ENCODE measurements around the gene PHF21A. TPM values are rescaled to one million over a fixed set of nuclear protein-coding genes. Genes with fewer than 3 reads are reported as not detected.
"Not testable (repeated sequence)": the region's sequence is repeated elsewhere in the genome, so short reads cannot be mapped to it uniquely, and the experiment has no call there.

PHF21A gene
- total and polyA plus RNA-seq, 2 donors, result 15.2 to 25.9 TPM

DNA sequence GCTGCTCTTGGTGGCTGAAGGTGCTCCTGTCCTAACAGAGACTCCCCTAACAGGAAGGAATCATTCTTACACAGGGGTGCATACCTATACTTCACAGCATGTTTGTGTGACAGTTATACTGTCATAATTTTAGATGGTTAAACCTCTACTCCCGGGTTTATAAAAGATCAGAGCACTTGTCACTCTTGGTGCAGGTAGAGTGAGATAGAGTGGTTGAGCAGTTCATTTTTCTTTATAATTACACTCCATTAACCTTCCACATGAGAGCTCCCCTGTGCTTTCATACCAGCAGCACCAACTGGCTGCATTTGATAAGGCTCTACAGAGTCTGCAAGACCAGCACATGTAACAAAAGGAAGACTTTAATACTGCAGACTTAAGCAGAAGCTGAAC lies 125.9 kb downstream of the PHF21A start:
- Histone ChIP-seq H3K27ac (ENCODE audit: low read depth in 1 of 2, low read length in 1 of 2) (no peak overlapping the region), H3K36me3 (ENCODE audit: control insufficient read depth in 2 of 2, insufficient read depth in 2 of 2, low read length in 1 of 2) (no peaks in the 10 kb centered on the region), H3K4me3 (ENCODE audit: low read length in 2 of 2) (no peak overlapping the region), H3K27me3 (ENCODE audit: control insufficient read depth in 2 of 2, insufficient read depth in 1 of 2, low read length in 1 of 2) (no peaks in the 10 kb centered on the region), H3K9me3 (ENCODE audit: control insufficient read depth in 2 of 2, insufficient read depth in 1 of 2, low read length in 1 of 2) (no peaks in the 10 kb centered on the region), H3K4me1 (ENCODE audit: control insufficient read depth in 2 of 2, insufficient read depth in 2 of 2, low read length in 2 of 2) (no peaks in the 10 kb centered on the region)
- 87% methylated on average over 1 of the region's 1 CpG for WGBS
- no peak for DNase-seq (ENCODE audit: low read depth in 6 of 9, low spot score in 9 of 9)

DNA sequence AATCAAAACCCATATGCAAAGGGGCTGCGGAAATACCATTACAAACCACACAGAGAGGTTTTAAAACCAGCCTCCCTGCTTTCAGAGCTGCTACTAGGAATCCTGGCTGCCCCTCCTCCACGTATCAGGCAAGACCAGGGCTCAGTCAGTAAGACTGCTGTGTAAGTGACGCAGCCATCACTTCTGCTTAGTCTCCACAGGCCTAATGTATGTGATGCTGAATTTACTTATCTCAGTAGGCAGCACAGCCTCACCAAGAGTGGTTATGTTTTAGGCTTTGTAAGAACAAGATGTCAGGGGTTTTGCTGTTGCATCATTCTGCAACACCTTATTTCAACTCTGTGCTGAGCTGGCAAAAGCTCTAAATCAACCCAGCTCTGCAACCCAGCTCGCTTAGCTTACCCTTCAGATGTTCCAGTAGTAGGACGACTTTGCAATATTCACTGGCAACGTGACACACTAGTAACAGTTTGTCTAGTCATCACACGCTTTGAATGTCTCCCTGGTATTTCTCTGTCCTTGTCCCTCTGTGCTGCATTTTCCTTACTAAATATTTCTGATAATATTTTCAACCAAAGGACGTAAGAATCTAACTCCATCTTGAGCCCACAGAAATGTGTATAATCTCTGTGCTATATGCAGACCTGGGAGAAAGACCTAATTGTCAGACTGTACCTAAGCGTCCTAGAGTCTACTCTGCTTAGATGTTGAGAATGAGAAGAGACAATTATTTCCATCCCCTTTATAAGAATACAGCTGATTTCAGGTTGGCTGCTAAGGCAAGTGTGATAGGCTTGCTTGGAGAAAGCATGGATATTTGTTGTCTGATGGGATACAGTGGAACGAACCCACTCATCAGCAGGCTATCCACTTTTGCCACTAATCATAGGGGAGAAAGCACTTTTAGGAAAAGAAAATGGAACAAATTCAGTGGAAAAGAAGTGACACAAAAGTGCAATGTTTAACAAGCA lies 126.6 kb downstream of the PHF21A start:
- Histone ChIP-seq H3K4me3 (ENCODE audit: low read length in 2 of 2) (no peak overlapping the region), H3K9me3 (ENCODE audit: control insufficient read depth in 2 of 2, insufficient read depth in 1 of 2, low read length in 1 of 2) (no peaks in the 10 kb centered on the region), H3K27ac (ENCODE audit: low read depth in 1 of 2, low read length in 1 of 2) (no peak overlapping the region), H3K36me3 (ENCODE audit: control insufficient read depth in 2 of 2, insufficient read depth in 2 of 2, low read length in 1 of 2) (no peaks in the 10 kb centered on the region), H3K4me1 (ENCODE audit: control insufficient read depth in 2 of 2, insufficient read depth in 2 of 2, low read length in 2 of 2) (no peaks in the 10 kb centered on the region), H3K27me3 (ENCODE audit: control insufficient read depth in 2 of 2, insufficient read depth in 1 of 2, low read length in 1 of 2) (no peaks in the 10 kb centered on the region)
- 95% methylated on average over 10 of the region's 10 CpGs for WGBS
- DNase-seq (ENCODE audit: low read depth in 6 of 9, low spot score in 9 of 9), result no peak

DNA sequence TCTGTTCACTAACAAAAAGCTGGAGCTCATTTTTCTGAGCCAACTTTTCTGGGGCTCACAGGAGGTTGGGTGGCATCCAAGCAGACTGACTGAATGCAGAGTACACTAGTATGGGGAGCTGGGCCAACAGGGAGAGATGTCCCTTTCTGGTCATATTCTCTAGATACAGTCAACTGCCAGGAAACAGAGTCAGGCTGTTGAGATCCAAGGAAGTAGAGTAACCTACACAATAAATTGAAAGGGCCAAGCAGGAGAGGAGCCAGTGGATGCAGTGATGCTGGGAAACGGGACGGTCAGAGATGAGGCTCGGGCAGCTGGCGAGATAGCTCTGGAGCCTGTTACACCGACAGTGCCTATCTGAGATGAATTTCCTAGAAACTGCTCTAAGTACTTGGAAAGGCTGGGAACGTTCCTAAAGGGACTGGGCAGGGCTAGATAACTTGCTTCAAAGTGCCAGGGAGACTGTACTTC lies 127.7 kb downstream of the PHF21A start:
- no peaks in the 10 kb centered on the region for H3K27me3 ChIP-seq (ENCODE audit: control insufficient read depth in 2 of 2, insufficient read depth in 1 of 2, low read length in 1 of 2)
- no peaks in the 10 kb centered on the region for H3K9me3 ChIP-seq (ENCODE audit: control insufficient read depth in 2 of 2, insufficient read depth in 1 of 2, low read length in 1 of 2)
- no peak overlapping the region for H3K27ac ChIP-seq (ENCODE audit: low read depth in 1 of 2, low read length in 1 of 2)
- DNase-seq (ENCODE audit: low read depth in 6 of 9, low spot score in 9 of 9), result no peak
- H3K4me1 ChIP-seq (ENCODE audit: control insufficient read depth in 2 of 2, insufficient read depth in 2 of 2, low read length in 2 of 2), result no peaks in the 10 kb centered on the region
- 87% methylated on average over 6 of the region's 6 CpGs for WGBS
- H3K36me3 ChIP-seq (ENCODE audit: control insufficient read depth in 2 of 2, insufficient read depth in 2 of 2, low read length in 1 of 2), result no peaks in the 10 kb centered on the region
- no peak overlapping the region for H3K4me3 ChIP-seq (ENCODE audit: low read length in 2 of 2)

DNA sequence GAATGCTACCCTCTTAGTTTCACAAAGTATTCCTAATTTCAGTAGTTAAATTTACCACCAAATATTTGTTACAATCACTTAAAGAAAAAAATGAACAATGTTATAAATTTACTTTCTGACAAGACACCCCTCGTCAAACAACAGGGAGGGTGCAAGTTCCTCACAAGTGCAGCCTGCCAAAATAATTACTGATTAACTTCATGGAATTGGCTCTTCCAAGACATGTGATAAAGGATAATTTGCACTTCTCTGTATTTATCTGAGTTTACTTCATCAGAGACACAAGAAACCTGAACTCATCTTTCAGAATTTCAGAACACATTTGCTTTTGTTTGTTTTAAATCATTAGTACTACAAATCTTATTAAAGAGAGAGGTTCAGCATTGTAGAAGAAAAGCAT lies 132.3 kb downstream of the PHF21A start:
- no peaks in the 10 kb centered on the region for H3K36me3 ChIP-seq (ENCODE audit: control insufficient read depth in 2 of 2, insufficient read depth in 2 of 2, low read length in 1 of 2)
- no peak for DNase-seq (ENCODE audit: low read depth in 6 of 9, low spot score in 9 of 9)
- H3K27me3 ChIP-seq (ENCODE audit: control insufficient read depth in 2 of 2, insufficient read depth in 1 of 2, low read length in 1 of 2), result no peaks in the 10 kb centered on the region
- H3K9me3 ChIP-seq (ENCODE audit: control insufficient read depth in 2 of 2, insufficient read depth in 1 of 2, low read length in 1 of 2), result no peaks in the 10 kb centered on the region
- no peaks in the 10 kb centered on the region for H3K4me1 ChIP-seq (ENCODE audit: control insufficient read depth in 2 of 2, insufficient read depth in 2 of 2, low read length in 2 of 2)
- H3K4me3 ChIP-seq (ENCODE audit: low read length in 2 of 2), result no peak overlapping the region
- H3K27ac ChIP-seq (ENCODE audit: low read depth in 1 of 2, low read length in 1 of 2), result no peak overlapping the region
- WGBS, result 96% methylated on average over 1 of the region's 1 CpG

DNA sequence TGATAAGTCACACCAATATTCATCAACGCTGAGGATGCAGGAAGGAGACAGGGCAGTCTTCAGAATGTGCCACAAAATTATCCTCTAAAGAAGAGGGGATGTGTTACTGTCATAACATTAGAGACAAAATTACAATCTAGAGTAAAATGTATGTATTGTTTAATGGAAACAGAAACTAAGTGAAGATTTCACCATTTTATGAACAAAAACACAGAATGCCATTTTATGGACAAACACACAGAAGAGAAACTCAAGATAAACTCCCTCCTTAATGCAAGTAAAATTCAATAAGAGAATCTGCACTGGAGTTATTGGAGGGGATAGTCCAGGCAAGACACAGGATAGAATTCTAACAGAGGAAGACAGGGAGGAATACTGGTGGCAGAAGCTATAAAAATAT lies 136.0 kb downstream of the PHF21A start:
- H3K9me3 ChIP-seq (ENCODE audit: control insufficient read depth in 2 of 2, insufficient read depth in 1 of 2, low read length in 1 of 2), result no peaks in the 10 kb centered on the region
- no peaks in the 10 kb centered on the region for H3K27me3 ChIP-seq (ENCODE audit: control insufficient read depth in 2 of 2, insufficient read depth in 1 of 2, low read length in 1 of 2)
- H3K27ac ChIP-seq (ENCODE audit: low read depth in 1 of 2, low read length in 1 of 2), result no peak overlapping the region
- no peaks in the 10 kb centered on the region for H3K36me3 ChIP-seq (ENCODE audit: control insufficient read depth in 2 of 2, insufficient read depth in 2 of 2, low read length in 1 of 2)
- no peak overlapping the region for H3K4me3 ChIP-seq (ENCODE audit: low read length in 2 of 2)
- DNase-seq (ENCODE audit: low read depth in 6 of 9, low spot score in 9 of 9), result no peak
- no peaks in the 10 kb centered on the region for H3K4me1 ChIP-seq (ENCODE audit: control insufficient read depth in 2 of 2, insufficient read depth in 2 of 2, low read length in 2 of 2)
- WGBS, result 98% methylated on average over 1 of the region's 1 CpG

DNA sequence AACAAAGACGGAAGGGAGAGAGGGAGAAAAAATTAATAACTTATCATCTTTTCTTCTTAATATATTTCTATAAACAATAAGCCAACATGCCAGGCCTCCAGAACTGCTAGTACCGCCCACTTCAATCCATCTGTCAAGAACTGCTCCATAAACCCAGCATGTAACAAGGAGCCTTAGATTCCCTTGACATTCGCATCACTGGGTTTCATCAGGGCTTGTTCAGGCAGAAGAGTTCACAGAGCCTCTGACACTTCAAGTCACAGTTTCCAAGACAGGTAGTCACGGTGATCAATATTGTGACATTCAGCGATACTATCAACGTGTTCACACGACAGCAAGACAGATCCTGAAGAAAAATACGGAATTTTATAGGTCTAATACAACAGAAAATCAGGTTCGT lies 137.1 kb downstream of the PHF21A start:
- no peaks in the 10 kb centered on the region for H3K27me3 ChIP-seq (ENCODE audit: control insufficient read depth in 2 of 2, insufficient read depth in 1 of 2, low read length in 1 of 2)
- 94% methylated on average over 9 of the region's 9 CpGs for WGBS
- H3K36me3 ChIP-seq (ENCODE audit: control insufficient read depth in 2 of 2, insufficient read depth in 2 of 2, low read length in 1 of 2), result peaks cover 0 to 3% of the 10 kb centered on the region in 2 donors
- DNase-seq (ENCODE audit: low read depth in 6 of 9, low spot score in 9 of 9), result no peak
- H3K4me3 ChIP-seq (ENCODE audit: low read length in 2 of 2), result no peak overlapping the region
- H3K27ac ChIP-seq (ENCODE audit: low read depth in 1 of 2, low read length in 1 of 2), result no peak overlapping the region
- no peaks in the 10 kb centered on the region for H3K9me3 ChIP-seq (ENCODE audit: control insufficient read depth in 2 of 2, insufficient read depth in 1 of 2, low read length in 1 of 2)
- no peaks in the 10 kb centered on the region for H3K4me1 ChIP-seq (ENCODE audit: control insufficient read depth in 2 of 2, insufficient read depth in 2 of 2, low read length in 2 of 2)

DNA sequence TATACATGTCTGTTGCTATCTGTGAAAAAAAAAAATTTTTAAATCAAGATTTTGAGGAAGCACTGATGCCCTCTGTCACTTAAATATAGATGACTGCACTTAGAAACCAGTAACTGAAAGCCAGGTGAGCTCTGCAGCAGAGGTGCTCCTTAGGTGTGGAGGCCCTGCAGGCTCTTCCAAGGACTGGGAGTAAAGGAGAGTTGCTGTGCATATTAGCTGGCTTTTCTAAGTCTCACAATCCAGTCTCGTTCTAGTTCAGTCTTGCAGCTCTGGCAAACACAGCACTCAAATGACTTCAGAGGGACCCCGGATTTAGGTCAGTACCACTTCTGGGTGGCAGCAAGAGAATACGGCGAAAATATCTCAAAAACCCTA lies 137.8 kb downstream of the PHF21A start:
- no peak overlapping the region for H3K4me3 ChIP-seq (ENCODE audit: low read length in 2 of 2)
- peak overlapping the region in 1 of 2 donors; percentile 27 for H3K27ac ChIP-seq (ENCODE audit: low read depth in 1 of 2, low read length in 1 of 2)
- no peak for DNase-seq (ENCODE audit: low read depth in 6 of 9, low spot score in 9 of 9)
- H3K36me3 ChIP-seq (ENCODE audit: control insufficient read depth in 2 of 2, insufficient read depth in 2 of 2, low read length in 1 of 2), result peaks cover 3% of the 10 kb centered on the region in 2 donors
- no peaks in the 10 kb centered on the region for H3K27me3 ChIP-seq (ENCODE audit: control insufficient read depth in 2 of 2, insufficient read depth in 1 of 2, low read length in 1 of 2)
- no peaks in the 10 kb centered on the region for H3K4me1 ChIP-seq (ENCODE audit: control insufficient read depth in 2 of 2, insufficient read depth in 2 of 2, low read length in 2 of 2)
- no peaks in the 10 kb centered on the region for H3K9me3 ChIP-seq (ENCODE audit: control insufficient read depth in 2 of 2, insufficient read depth in 1 of 2, low read length in 1 of 2)
- 96% methylated on average over 4 of the region's 4 CpGs for WGBS

DNA sequence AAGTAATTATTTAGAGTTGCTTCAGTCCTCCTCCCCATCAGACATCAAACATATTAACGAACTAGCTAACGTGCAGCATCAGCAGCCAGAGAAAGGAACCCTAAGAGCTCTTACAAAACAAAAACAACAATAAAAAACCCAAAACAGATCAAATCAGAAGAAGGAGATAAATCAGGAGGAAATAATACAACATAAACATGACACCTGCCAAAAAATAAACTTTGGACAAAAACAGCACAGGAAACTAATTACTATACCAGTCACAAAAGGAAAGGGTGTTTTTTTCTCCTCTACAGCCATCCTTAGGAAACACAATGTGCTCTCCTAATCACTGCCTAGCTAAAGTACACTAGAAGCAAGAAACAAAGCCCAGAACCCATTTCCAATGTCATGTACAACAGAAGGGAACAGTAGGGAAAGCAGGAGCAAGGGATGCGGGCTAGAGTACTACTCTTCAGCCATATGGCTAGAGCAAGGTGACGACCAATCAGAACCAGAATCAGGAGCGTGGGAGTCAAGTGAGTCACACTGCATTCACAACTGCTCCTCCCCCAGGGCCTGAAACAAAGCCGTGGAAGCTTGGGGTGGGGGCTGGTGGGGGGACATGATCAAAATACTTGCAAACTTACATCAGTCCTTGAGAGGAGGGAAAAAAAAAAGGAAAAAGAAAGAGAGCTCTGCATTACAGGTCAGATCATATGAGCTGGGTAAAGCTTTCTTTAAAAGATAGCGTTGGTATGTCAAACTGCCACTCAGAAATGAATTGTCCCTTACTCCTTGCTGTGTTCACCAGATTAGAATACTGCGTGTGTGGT lies 138.4 kb downstream of the PHF21A start:
- Histone ChIP-seq H3K27me3 (ENCODE audit: control insufficient read depth in 2 of 2, insufficient read depth in 1 of 2, low read length in 1 of 2) (no peaks in the 10 kb centered on the region), H3K4me1 (ENCODE audit: control insufficient read depth in 2 of 2, insufficient read depth in 2 of 2, low read length in 2 of 2) (no peaks in the 10 kb centered on the region), H3K36me3 (ENCODE audit: control insufficient read depth in 2 of 2, insufficient read depth in 2 of 2, low read length in 1 of 2) (peaks cover 3 to 5% of the 10 kb centered on the region in 2 donors), H3K4me3 (ENCODE audit: low read length in 2 of 2) (no peak overlapping the region), H3K27ac (ENCODE audit: low read depth in 1 of 2, low read length in 1 of 2) (peak overlapping the region in 1 of 2 donors; percentile 3), H3K9me3 (ENCODE audit: control insufficient read depth in 2 of 2, insufficient read depth in 1 of 2, low read length in 1 of 2) (no peaks in the 10 kb centered on the region)
- DNase-seq (ENCODE audit: low read depth in 6 of 9, low spot score in 9 of 9), result no peak
- 92% methylated on average over 8 of the region's 8 CpGs for WGBS

DNA sequence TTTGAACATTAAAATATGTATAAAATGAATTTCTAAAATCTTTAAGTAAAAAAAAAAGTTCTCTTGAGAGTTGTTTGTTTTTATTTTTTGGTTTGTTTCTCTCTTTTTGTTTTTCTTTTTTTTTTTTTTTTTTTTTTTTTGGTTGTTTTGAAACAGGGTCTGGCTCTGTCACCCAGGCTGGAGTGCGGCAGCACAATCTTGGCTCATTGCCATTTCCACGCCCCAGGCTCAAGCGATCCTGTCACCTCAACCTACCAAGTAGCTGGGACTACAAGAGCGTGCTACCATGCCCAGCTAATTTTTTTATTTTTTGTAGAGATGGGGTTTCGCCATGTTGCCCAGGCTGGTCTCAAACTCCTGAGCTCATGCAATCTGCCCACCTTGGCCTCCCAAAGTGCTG lies 139.4 kb downstream of the PHF21A start:
- not testable (repeated sequence) for H3K9me3 ChIP-seq (ENCODE audit: control insufficient read depth in 2 of 2, insufficient read depth in 1 of 2, low read length in 1 of 2); H3K27ac ChIP-seq (ENCODE audit: low read depth in 1 of 2, low read length in 1 of 2); H3K36me3 ChIP-seq (ENCODE audit: control insufficient read depth in 2 of 2, insufficient read depth in 2 of 2, low read length in 1 of 2); DNase-seq (ENCODE audit: low read depth in 6 of 9, low spot score in 9 of 9); H3K27me3 ChIP-seq (ENCODE audit: control insufficient read depth in 2 of 2, insufficient read depth in 1 of 2, low read length in 1 of 2); H3K4me1 ChIP-seq (ENCODE audit: control insufficient read depth in 2 of 2, insufficient read depth in 2 of 2, low read length in 2 of 2); H3K4me3 ChIP-seq (ENCODE audit: low read length in 2 of 2)
- 97% methylated on average over 5 of the region's 5 CpGs for WGBS
